GM21390 (cell line): ENCODE results near the gene NCOA3.
"Not testable (repeated sequence)": the region's sequence is repeated elsewhere in the genome, so short reads cannot be mapped to it uniquely, and the experiment has no call there.

Experiments
- ATAC-seq: cut with Tn5 transposase; IDR thresholded peaks from one replicate; pipeline ENCODE4 v1.9.1; 2021; ENCODE audit not compliant: unreplicated experiment

NCOA3 gene

DNA sequence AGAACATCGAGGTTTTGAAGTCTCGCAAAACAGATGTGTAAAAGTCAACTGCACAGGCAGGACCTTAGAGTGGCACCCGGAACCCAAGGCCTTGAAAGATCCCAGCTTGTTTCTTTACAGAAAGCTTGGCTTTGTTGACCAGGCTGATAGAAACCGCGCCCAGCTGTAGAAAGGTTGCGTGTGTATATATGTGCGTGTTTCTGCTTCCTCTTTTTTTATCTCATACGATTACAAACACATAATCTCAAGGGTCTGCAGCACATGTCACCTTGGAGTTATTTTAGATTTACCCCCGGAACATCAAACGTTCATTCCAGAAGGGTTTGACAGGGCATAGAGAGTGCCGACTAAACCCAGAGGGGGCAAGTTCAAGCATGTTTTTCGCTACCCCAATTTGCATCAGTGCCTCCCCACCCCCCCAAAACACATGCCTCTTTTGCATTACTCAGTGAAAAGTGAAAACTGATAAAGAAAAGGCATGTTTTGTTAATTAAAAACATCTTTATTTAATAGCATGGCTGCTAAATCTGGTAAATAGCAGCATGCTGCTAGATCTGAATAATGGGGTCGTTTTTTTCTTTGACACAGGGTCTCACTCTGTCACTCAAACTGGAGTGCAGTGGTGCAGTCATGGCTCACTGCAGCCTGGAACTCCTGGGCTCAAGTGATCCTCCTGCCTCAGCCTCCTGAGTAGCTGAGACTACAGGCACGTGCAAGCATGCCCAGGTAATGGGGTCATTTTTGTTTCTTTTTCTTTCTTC lies 33.2 kb upstream of the NCOA3 start:
- ATAC-seq = peak; percentile 63

DNA sequence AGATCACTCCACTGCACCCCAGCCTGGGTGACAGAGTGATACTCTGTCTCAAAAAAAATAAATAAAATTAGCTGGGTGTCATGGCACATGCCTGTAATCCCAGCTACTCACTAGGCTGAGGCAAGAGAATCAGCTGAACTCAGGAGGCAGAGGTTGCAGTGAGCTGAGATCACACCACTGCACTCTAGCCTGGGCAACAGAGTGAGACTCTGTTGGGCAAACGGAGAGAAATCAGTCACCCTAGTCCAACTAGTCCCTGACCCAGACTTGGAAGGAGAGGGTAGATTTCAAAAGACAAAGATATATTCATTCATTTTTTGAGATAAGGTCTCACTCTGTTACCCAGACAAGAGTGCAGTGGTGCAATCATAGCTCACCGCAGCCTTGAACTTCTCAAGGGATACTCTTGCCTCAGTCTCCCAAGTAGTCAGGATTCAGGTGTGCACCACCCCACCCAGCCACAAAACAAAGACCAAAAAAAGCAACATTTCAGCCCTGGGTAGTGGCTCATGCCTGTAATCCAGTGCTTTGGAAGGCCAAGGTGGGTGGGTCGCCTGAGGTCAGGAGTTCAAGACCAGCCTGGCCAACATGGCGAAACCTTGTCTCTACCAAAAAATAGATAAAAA lies 26.2 kb upstream of the NCOA3 start:
- no peak for ATAC-seq

GRCh38 chr20:47476452-47476851 lies 25.2 kb upstream of the NCOA3 start:
- ATAC-seq = no peak

- ATAC-seq = no peak
Observed at GRCh38 chr20:47479093-47479492, 22.6 kb upstream of the NCOA3 start.

- ATAC-seq = no peak
Observed at GRCh38 chr20:47479506-47479905, 22.2 kb upstream of the NCOA3 start.

DNA sequence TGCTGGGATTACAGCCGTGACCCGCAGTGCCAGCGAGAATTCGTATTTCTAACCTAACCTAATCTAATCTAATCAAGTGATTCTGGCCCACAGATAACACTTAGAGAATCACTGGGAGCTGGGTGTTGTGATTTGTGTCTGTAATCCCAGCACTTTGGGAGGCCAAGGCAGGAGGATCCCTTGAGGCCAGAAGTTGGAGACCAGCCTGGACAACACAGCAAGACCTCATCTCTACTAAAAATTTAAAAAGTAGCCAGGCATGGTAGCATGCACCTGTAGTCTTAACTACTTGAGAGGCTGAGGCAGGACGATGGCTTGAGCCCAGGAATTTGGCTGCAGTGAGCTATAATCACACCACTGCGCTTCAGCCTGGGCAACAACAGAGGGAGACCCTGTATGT lies 21.4 kb upstream of the NCOA3 start:
- ATAC-seq = no peak

GRCh38 chr20:47480705-47481104 lies 21.0 kb upstream of the NCOA3 start:
- ATAC-seq = no peak

DNA sequence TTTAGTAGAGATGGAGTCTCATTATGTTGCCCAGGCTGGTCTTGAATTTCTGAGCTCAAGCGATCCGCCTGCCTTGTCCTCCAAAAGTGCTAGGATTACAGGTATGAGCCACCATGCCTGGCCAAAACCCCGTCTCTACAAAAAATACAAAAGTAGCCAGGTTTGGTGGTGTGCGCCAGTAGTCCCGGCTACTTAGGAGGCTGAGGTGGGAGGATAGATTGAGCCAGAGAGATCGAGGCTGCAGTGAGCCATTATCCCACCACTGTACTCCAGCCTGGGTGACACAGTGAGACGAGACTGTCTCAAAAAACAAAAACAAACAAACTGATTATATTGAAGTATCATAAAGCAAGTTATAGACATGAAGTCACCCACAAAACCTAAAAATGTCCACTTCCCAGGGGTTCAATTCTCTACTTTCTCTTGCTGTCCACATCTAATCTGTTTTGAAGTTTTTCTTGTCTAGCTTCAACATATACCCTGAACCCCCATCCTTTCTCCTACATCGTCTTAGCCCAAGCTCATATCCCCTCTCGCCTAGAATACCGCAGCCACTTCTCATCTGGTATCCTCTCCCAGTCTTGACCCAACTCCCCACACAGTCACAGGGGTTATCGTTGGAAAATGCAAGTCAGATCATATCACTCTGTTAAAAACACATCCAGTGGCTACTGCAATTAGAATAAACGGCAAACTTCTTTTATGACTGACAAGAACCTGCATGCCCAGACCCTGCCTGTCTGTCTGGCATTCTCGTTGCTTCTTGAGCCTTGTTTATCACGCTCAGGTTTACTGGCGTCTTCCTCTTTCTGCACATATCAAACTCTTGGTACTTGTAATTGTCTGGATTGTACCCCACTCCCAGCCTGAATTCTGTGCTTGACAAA lies 20.1 kb upstream of the NCOA3 start:
- no peak for ATAC-seq

DNA sequence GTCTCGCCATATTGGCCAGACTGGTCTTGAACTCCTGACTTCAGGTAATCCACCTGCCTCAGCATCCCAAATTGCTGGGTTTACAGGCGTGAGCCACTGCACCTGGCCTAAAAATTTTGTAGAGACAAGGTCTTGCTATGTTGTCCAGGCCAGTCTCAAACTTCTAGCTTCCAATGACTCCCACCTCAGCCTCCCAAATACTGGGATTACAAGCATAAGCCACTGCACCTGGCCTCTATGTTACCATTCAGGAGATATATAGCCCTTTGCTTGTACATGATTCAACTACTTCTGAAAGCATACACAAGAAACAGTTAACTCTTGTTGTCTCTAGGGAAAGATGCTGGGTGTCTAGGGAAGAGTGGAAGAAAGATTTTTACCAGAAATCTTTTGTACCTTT lies 19.0 kb upstream of the NCOA3 start:
- no peak for ATAC-seq

GRCh38 chr20:47484303-47484702 lies 17.4 kb upstream of the NCOA3 start:
- ATAC-seq = no peak

DNA sequence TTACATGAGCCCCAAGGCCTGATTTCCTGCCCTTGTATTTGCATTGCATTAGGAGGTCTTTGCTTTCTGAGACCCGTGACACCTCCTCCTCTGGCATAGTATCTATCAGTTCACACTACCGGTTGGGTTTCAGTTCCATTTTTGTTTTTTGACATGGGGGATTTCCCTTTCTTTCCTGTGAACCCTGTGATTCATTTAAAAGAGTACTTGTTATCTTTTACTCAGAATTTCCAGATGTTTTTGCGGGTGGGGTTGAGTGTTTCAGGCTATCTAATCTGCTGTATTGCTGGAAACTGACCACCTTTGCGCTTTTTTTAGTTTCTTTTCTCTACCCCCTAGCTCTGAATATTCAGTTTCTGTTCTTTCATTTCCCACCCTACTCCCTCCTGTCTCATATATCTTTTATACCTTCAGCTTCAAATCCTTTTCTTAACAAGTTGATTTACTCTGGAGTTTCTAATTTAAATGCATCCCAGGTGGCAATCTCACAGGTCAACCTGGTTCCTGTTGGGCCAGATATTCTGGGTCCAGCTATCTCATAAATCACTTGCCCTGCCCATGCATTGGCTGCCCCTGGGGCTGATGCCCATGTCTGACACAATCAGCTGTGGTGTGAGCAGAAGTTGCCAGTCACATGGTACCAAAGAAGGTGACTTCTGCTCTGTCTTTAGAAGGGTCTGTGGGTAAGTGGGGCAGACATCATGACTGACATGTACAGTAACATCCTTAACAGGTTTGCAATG lies 14.3 kb upstream of the NCOA3 start:
- peak; percentile 66 for ATAC-seq

DNA sequence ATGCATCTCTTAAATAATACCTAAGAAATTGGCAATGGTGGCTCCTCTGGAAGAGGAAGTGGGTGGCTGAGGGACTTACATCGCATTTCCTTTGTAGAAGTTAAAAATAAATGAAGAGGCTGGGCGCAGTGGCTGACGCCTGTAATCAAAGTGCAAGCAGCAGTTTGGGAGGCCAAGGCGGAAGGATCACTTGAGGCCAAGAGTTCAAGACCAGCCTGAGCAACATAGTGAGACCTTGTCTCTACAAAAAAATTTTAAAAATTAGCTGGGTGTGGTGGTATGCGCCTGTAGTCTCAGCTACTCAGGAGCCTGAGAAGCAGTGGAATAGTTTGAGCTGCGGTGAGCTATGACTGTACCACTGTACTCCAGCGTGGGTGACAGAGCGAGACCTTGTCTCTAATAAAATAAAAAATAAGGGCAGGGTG lies 12.2 kb upstream of the NCOA3 start:
- no peak for ATAC-seq

GRCh38 chr20:47490795-47491194 lies 10.9 kb upstream of the NCOA3 start:
- no peak for ATAC-seq

GRCh38 chr20:47492284-47492683 lies 9.4 kb upstream of the NCOA3 start:
- ATAC-seq = no peak

- ATAC-seq = no peak
Observed at GRCh38 chr20:47493175-47493962, 8.3 kb upstream of the NCOA3 start.

DNA sequence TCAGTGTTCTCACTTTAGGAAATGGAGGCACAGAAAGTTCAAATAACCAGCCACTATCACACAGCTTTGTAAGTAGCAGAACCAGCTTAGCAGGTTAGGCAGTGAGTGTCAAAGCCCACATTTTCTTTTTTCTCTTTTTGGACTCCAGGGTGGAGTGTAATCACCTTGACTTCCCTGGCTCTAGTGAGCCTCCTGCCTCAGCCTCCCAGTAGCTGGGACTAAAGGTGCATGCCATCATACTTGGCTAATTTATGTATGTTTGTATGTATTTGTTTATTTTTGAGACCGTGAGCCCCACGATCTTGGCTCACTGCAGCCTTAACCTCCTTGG lies 7.8 kb upstream of the NCOA3 start:
- ATAC-seq = no peak

DNA sequence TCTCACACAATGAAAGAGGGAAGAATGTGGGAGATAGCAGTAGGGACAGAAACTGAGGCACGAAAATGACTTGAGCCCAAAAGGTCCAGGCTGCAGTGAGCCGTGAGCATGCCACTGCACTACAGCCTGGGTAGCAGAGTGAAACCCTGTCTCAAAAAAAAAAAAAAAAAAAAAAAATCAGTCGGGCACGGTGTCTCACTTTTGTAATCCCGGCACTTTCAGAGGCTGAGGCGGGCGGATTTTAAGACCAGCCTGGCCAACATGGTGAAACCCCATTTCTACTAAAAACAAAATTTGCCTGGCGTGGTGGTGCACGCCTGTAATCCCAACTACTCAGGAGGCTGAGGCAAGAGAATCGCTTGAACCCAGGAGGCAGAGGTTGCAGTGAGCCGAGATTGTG lies 7.1 kb upstream of the NCOA3 start:
- not testable (repeated sequence) for ATAC-seq

GRCh38 chr20:47496118-47496517 lies 5.6 kb upstream of the NCOA3 start:
- no peak for ATAC-seq

- ATAC-seq = no peak
Observed at GRCh38 chr20:47498606-47499005, 3.1 kb upstream of the NCOA3 start.

DNA sequence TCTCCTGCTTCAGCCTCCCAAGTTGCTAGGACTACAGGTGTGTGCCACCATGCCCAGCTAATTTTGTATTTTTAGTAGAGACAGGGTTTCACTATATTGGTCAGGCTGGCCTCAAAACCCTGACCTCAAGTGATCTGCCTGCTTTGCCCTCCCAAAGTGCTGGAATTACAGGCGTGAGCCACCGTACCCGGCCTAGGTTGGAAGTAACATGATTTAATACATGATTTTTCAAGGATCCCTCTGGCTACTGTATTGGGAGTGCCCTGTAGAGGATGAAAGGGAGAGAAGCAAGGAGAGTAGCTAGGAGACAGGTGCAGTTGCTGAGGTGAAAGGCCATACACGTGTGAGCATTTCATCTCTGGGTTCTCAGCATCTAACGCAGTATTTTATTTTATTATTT lies 2.6 kb upstream of the NCOA3 start:
- ATAC-seq = no peak
